Measurements from ENCODE around the gene USE1.

GRCh38 chr19:17234911-17235299 lies 19.7 kb downstream of the USE1 start:
- TF ChIP-seq, protein P1, sequence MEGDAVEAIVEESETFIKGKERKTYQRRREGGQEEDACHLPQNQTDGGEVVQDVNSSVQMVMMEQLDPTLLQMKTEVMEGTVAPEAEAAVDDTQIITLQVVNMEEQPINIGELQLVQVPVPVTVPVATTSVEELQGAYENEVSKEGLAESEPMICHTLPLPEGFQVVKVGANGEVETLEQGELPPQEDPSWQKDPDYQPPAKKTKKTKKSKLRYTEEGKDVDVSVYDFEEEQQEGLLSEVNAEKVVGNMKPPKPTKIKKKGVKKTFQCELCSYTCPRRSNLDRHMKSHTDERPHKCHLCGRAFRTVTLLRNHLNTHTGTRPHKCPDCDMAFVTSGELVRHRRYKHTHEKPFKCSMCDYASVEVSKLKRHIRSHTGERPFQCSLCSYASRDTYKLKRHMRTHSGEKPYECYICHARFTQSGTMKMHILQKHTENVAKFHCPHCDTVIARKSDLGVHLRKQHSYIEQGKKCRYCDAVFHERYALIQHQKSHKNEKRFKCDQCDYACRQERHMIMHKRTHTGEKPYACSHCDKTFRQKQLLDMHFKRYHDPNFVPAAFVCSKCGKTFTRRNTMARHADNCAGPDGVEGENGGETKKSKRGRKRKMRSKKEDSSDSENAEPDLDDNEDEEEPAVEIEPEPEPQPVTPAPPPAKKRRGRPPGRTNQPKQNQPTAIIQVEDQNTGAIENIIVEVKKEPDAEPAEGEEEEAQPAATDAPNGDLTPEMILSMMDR (IDR thresholded peaks at IDR 0.05): no peak
- TF ChIP-seq POLR2A (IDR thresholded peaks at IDR 0.05): no peak
